Activated CD4-positive, alpha-beta T cell treated with anti-CD3 and anti-CD28 coated beads, Interleukin-2, amount 10 ng/mL, durations not matched to agents 24 days and 14 days (primary cell): ENCODE results near the gene ZER1. TPM values are rescaled to one million over a fixed set of nuclear protein-coding genes. Genes with fewer than 3 reads are reported as not detected.
A peak's percentile ranks its signal among the peaks of the same experiment; 100 is the strongest.
"Not testable (repeated sequence)": the region's sequence is repeated elsewhere in the genome, so short reads cannot be mapped to it uniquely, and the experiment has no call there.

Experiments
- DNase-seq: peaks from one replicate; pipeline ENCODE4 v3.0.0; 2022
- H3K27ac Mint-ChIP-seq: one replicate; pipeline ENCODE4 v1.8.0; 2022; ENCODE audit warnings: mild to moderate bottlenecking, mixed read lengths
- H3K27me3 Mint-ChIP-seq: one replicate; pipeline ENCODE4 v1.8.0; 2022; ENCODE audit warnings: mixed read lengths
- H3K36me3 Mint-ChIP-seq: one replicate; pipeline ENCODE4 v1.8.0; 2022; ENCODE audit warnings: low read depth, mild to moderate bottlenecking, mixed read lengths
- H3K4me1 Mint-ChIP-seq: one replicate; pipeline ENCODE4 v1.8.0; 2021; ENCODE audit warnings: mixed read lengths
- H3K4me3 Mint-ChIP-seq: one replicate; pipeline ENCODE4 v1.8.0; 2022; ENCODE audit warnings: mild to moderate bottlenecking, moderate library complexity, mixed read lengths
- H3K9me3 Mint-ChIP-seq: one replicate; pipeline ENCODE4 v1.8.0; 2021; ENCODE audit warnings: mixed read lengths
- intact Hi-C: fragments of 100-400 bp; cut with micrococcal nuclease; formaldehyde crosslinking; loops from one replicate; pipeline ENCODE4 v1.15.1; 2023
- total RNA-seq: library from RNA; stranded (reverse); gene quantifications from 2 replicates; pipeline ENCODE4 v1.2.3, GENCODE V29; 2022

The ZER1 gene
- total RNA-seq, 1 donor from 2014 or later = 12.3 TPM

GRCh38 chr9:128712451-128713410, 59.0 kb downstream of the ZER1 start:
- H3K36me3 Mint-ChIP-seq = peaks cover 7% of the 10 kb centered on the region
- no peak overlapping the region for H3K4me3 Mint-ChIP-seq
- H3K27me3 Mint-ChIP-seq = no peaks in the 10 kb centered on the region
- no peaks in the 10 kb centered on the region for H3K9me3 Mint-ChIP-seq
- intact Hi-C loops = no loop called here
- no peak for DNase-seq
- no peak overlapping the region for H3K27ac Mint-ChIP-seq
- no peaks in the 10 kb centered on the region for H3K4me1 Mint-ChIP-seq

GRCh38 chr9:128707446-128707845, 64.3 kb downstream of the ZER1 start:
- Mint-ChIP-seq H3K27me3 (no peaks in the 10 kb centered on the region), H3K9me3 (no peaks in the 10 kb centered on the region), H3K27ac (no peak overlapping the region), H3K36me3 (peaks cover 2% of the 10 kb centered on the region), H3K4me1 (no peaks in the 10 kb centered on the region), H3K4me3 (no peak overlapping the region)
- DNase-seq = no peak
- intact Hi-C loops = no loop called here

- no peaks in the 10 kb centered on the region for H3K27me3 Mint-ChIP-seq
- no peak for DNase-seq
- no peak overlapping the region for H3K27ac Mint-ChIP-seq
- peaks cover 3% of the 10 kb centered on the region for H3K4me1 Mint-ChIP-seq
- intact Hi-C loops = no loop called here
- H3K36me3 Mint-ChIP-seq = peaks cover 2% of the 10 kb centered on the region
- no peaks in the 10 kb centered on the region for H3K9me3 Mint-ChIP-seq
- no peak overlapping the region for H3K4me3 Mint-ChIP-seq
Observed at GRCh38 chr9:128706671-128707381, 64.9 kb downstream of the ZER1 start.

DNA sequence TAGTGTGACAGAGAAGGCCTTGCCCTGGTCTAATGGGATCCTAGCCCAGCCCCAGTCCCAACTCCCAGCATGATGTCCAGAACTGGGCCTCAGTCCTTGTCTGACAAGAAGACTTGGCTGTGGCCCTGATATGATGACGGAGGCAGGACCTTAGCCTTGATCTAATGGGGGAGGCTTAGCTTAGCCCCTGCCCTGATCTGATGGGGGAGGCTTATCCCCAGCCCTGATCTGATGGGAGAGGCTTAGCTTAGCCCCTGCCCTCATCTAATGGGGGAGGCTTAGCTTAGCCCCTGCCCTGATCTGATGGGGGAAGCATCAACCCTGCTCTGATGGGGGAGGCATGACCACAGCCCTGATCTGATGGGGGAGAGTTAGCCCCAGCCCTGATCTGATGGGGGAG, 65.7 kb downstream of the ZER1 start:
- peaks cover 2% of the 10 kb centered on the region for H3K36me3 Mint-ChIP-seq
- H3K27ac Mint-ChIP-seq = no peak overlapping the region

DNA sequence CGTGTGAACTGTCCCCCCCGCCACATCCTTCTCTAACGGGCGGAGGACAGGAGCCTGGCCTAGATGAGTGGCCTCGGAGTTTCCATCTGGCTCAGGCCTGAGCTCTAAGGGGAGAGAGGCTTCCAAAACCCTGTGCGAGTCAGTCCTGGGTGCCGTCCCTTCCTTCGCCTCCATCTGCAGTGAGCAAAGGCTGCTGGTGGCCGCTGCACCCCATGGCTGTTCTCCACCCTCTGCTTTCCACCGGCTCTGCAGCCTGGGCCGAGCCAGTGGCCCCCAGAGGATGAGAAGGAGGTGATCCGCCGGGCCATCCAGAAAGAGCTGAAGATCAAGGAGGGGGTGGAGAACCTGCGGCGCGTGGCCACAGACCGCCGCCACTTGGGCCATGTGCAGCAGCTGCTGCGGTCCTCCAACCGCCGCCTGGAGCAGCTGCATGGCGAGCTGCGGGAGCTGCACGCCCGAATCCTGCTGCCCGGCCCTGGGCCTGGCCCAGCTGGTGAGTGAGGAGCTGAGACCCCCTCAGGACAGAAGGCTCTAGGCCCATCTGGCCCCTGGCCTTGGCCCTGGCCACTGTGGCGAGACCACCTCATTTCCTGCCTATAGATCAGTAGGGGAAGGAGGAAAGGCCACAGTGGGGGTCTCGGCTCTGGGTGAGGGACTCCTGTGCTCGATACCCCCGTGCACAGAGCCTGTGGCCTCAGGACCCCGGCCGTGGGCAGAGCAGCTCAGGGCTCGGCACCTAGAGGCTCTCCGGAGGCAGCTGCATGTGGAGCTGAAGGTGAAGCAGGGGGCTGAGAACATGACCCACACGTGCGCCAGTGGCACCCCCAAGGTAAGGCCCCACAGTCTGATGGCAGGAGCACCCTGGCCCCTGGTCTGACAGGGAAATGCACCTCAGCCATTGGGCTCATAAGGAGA, 66.4 kb downstream of the ZER1 start:
- no peak for DNase-seq
- Mint-ChIP-seq H3K4me3 (no peak overlapping the region), H3K27ac (no peak overlapping the region), H3K36me3 (peaks cover 2% of the 10 kb centered on the region), H3K27me3 (no peaks in the 10 kb centered on the region), H3K9me3 (no peaks in the 10 kb centered on the region), H3K4me1 (peaks cover 8% of the 10 kb centered on the region)
- intact Hi-C loops = no loop called here

More for the DNA sequence above, 65.7 kb downstream of the ZER1 start:
- no peak overlapping the region for H3K4me3 Mint-ChIP-seq
- peaks cover 8% of the 10 kb centered on the region for H3K4me1 Mint-ChIP-seq
- intact Hi-C loops = no loop called here
- no peaks in the 10 kb centered on the region for H3K27me3 Mint-ChIP-seq
- DNase-seq = no peak
- no peaks in the 10 kb centered on the region for H3K9me3 Mint-ChIP-seq

- intact Hi-C loops = loop anchor here (5.0 kb wide), 1 partner anchor 47 kb away; the partner anchor contains the start of gene DYNC2I2
- peak overlapping the region; percentile 47 for H3K4me3 Mint-ChIP-seq
- H3K9me3 Mint-ChIP-seq = no peaks in the 10 kb centered on the region
- H3K27me3 Mint-ChIP-seq = no peaks in the 10 kb centered on the region
- no peak overlapping the region for H3K27ac Mint-ChIP-seq
- H3K4me1 Mint-ChIP-seq = peaks cover 8% of the 10 kb centered on the region
- H3K36me3 Mint-ChIP-seq = no peaks in the 10 kb centered on the region
- no peak for DNase-seq
Observed at GRCh38 chr9:128704356-128704670, 67.4 kb downstream of the ZER1 start.

GRCh38 chr9:128703616-128704355, 67.9 kb downstream of the ZER1 start:
- intact Hi-C loops = loop anchor here (2.0 to 5.0 kb wide), 3 partner anchors 19 to 46 kb away; partner anchors contain the start of genes DYNC2I2 and ZDHHC12
- Mint-ChIP-seq H3K27ac (peak overlapping the region; percentile 74), H3K9me3 (no peaks in the 10 kb centered on the region), H3K4me1 (peaks cover 8% of the 10 kb centered on the region), H3K4me3 (peak overlapping the region; percentile 84), H3K36me3 (no peaks in the 10 kb centered on the region), H3K27me3 (no peaks in the 10 kb centered on the region)
- DNase-seq = no peak

GRCh38 chr9:128702949-128703615, 68.6 kb downstream of the ZER1 start:
- Mint-ChIP-seq H3K9me3 (no peaks in the 10 kb centered on the region), H3K36me3 (no peaks in the 10 kb centered on the region), H3K27me3 (no peaks in the 10 kb centered on the region), H3K27ac (peak overlapping the region; percentile 74), H3K4me1 (peaks cover 8% of the 10 kb centered on the region), H3K4me3 (peak overlapping the region; percentile 84)
- intact Hi-C loops = loop anchor here (2.0 to 5.0 kb wide), 3 partner anchors 18 to 46 kb away; partner anchors contain the start of genes DYNC2I2 and ZDHHC12
- peak; percentile 80 for DNase-seq

GRCh38 chr9:128702445-128702948, 69.2 kb downstream of the ZER1 start, which contains the start of gene PKN3:
Gene PKN3, plus strand, starts transcription at chr9:128702503. Its CDS starts 413 bp downstream, at chr9:128702916.
- Mint-ChIP-seq H3K4me1 (peaks cover 8% of the 10 kb centered on the region), H3K9me3 (no peaks in the 10 kb centered on the region), H3K36me3 (peaks cover 2% of the 10 kb centered on the region), H3K27ac (peak within 1 kb of the TSS; percentile 80), H3K4me3 (peak within 1 kb of the TSS; percentile 84), H3K27me3 (no peaks in the 10 kb centered on the region)
- intact Hi-C loops = loop anchor here (2.0 to 5.0 kb wide), 3 partner anchors 18 to 45 kb away; partner anchors contain the start of genes DYNC2I2 and ZDHHC12
- DNase-seq = peak; percentile 97

DNA sequence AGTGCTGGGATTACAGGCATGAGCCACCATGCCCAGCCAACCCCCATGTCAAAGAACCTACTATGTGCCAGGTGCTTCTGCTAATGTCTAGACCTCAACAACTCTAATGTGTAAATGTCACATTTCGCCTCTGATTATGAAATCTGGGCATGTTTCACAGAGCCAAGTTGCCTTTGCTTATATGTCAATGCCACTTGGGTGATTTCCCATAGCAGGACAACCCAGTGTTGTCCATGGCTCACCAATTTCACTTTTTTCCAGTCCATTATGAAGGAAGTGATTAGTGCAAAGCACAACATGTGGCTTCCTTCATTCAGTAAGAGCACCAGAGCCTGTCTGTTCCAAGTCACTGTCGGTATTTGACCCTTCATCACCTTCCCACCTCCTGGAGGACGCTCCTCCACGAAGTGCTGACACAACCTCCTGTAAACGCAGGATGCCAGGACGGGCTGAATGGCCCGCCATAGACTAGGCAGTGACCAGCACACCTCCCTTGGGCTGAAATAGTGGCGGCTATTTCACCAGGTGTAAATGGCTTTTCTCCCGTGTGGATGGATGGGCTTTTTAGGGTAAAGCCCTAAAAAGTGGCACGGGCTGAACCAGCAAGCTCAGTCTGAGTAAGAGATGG, 70.4 kb downstream of the ZER1 start:
- intact Hi-C loops = loop anchor here (5.0 kb wide), 1 partner anchor 44 kb away; the partner anchor contains the start of gene DYNC2I2
- Mint-ChIP-seq H3K27ac (no peak overlapping the region), H3K9me3 (no peaks in the 10 kb centered on the region), H3K27me3 (no peaks in the 10 kb centered on the region), H3K4me1 (peaks cover 9% of the 10 kb centered on the region), H3K4me3 (peak overlapping the region; percentile 84), H3K36me3 (peaks cover 12% of the 10 kb centered on the region)
- no peak for DNase-seq

GRCh38 chr9:128699096-128699795, 72.5 kb downstream of the ZER1 start:
- H3K9me3 Mint-ChIP-seq, H3K27me3 Mint-ChIP-seq, H3K4me3 Mint-ChIP-seq, DNase-seq, intact Hi-C loops, H3K27ac Mint-ChIP-seq: not testable (repeated sequence)
- Mint-ChIP-seq H3K4me1 (peaks cover 10% of the 10 kb centered on the region), H3K36me3 (peaks cover 30% of the 10 kb centered on the region)
